CD4-positive, alpha-beta T cell treated with Interleukin-1 beta for 1 hour (primary cell): Measurements from ENCODE around the gene AKIP1.
"Not testable (repeated sequence)": the region's sequence is repeated elsewhere in the genome, so short reads cannot be mapped to it uniquely, and the experiment has no call there.

Source experiments
- DNase-seq, 2 donors: peaks; one replicate each; pipeline ENCODE4 v3.0.0-alpha.2; 2020 to 2022

The AKIP1 gene

DNA sequence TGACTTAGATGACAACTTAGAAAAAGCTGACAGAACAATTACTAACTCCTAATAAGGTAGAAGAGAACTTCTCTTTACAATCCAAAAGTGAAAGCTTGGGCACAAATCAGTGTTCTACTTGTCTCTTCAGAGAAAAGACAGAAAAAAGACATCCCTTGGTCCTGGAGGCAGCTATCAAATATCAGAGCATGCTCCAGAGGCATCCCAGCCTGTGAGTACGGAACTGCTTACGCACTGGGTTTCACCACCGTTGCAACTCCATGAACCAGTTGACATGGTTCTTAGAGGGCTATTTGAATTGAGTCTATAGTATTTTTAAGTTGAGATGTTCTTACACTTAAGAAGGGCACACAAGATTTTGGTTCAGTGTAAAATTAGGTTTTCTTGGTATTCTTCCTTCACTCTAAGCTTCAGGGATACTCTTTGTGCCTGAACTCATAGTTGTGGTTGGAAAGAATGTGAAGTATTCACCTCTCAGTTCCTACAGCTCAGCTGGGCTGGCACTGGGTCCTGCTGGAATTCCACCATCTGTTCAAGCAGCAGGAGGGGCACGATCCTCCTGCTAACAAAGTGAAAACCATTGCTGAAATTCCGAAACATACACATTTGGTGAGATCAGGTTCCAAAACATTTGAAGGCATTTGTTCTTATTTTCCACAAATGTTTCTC is 6.3 kb downstream of the AKIP1 start:
- DNase-seq, result no peak

DNA sequence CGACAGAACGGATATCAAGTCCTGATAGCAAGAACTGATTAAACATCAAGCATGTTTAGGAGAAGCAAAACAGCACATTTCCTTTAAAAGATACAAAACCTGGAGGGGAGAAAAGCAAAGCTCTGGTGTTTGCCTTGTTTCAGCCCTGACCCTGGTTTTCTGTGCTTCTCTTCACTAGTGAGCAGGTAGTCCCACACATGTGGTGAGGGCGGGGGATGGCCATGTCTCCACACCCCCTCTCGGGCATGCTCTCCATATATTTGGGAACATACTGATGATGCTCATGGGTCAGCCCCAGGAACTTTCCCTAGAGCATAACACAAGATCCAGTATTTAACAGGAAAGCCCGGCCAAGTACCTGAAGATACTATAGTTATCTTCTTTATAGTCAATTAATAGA is 11.7 kb downstream of the AKIP1 start:
- no peak for DNase-seq

GRCh38 chr11:8925711-8926110 is 14.7 kb downstream of the AKIP1 start:
- DNase-seq, result no peak

DNA sequence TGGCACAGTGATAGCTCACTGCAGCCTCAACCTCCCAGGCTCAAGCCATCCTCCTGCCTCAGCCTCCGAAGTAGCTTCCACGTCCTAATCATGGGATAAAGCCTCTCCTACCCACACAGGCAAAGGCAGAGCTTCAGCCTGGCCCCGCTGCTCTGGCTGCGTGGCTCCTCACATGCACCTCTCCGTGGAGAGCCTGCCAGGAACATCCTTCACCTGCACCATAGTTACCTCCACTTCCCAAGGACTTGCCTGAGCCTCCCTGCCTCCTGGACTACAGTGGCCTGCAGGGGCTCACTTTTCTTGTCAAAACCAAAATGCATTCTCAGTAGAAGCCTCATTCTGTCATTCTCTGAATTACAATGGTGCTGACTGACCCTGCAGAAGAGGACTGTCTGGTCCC is 15.2 kb downstream of the AKIP1 start:
- DNase-seq, result no peak

DNA sequence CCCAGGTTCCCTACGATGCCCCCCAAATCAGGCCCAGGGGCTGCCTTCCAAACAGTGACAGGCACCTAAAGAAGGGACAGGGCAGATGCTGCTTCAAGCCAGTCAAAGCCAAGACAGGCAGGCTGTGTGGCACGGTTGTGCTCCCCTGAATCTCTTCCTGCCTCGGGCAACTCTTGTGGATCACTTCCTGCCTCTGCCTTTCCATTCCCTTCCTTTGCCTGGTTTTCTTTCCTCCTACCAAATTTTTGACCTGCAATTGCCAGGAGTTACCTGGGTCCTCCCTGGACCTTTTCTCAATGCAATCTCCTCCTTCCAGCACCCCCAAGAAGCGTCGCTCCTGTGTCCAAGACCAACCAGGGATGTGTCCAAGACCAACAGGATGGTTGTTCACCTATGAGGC is 16.2 kb downstream of the AKIP1 start:
- DNase-seq, result no peak

- DNase-seq, result no peak
Measured at GRCh38 chr11:8928205-8928604, 17.2 kb downstream of the AKIP1 start.

DNA sequence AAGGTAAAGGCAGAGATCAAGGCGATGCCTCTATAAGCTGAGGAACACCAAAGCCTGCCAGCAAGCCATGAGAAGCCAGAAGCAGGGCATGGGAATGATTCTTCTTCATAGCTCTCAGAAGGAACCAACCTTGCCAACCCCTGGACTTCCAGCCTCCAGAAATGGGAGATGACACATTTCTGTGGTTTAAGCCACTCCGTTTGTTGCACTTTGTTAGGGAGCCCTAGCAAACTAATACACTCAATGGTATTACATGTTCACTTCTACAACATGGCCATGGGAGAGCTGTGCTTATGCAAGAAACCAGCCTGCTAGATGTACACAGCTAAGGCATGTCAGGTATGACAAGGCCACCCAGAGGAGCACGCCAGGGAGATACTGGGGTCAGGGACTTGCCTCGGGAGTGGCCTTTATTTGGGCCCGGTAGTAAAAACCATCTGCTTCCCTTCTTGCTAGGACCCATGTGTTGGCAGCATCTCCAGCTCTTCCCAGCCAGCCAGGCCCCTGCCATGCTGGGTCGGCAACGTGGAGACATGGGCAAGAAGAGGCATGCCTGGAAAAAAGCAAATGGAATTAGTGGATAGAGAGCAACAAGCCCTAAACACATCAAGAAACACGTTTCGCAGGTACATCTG is 18.1 kb downstream of the AKIP1 start:
- DNase-seq, result no peak

DNA sequence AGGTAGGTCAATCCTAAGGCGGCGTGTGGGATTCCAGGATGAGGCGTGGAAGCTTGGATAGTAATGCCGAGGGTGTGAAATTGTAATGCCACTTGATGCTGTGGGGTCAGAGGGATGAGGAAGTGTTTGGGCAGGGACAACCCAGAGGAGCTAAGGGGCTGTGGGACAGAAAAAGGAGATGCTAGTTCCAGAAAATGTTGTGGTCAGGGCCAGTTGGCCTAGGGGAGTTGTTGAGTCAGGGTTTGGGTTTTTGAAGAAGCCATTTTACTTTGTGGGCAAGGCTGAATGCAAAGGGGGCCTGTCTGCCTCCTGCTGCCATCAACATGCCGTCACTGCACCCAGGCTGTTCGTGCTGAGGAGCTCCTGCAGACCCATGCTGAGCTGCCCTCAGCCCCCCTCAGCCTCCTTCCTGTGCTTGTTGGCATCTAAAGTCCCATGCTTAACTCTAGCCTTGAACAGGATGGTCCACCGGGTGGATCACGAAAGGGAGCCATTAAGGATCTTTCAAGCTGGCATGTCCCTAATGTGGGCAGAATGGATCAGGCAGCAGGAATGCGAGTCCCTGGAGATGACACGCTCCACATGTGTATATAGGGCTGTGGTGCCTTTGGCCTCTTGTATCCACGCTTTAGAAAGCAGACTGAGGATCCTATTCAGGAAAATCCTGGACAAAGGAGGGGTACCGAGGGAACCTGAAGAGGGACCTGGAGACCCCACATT is 19.6 kb downstream of the AKIP1 start:
- no peak for DNase-seq

DNA sequence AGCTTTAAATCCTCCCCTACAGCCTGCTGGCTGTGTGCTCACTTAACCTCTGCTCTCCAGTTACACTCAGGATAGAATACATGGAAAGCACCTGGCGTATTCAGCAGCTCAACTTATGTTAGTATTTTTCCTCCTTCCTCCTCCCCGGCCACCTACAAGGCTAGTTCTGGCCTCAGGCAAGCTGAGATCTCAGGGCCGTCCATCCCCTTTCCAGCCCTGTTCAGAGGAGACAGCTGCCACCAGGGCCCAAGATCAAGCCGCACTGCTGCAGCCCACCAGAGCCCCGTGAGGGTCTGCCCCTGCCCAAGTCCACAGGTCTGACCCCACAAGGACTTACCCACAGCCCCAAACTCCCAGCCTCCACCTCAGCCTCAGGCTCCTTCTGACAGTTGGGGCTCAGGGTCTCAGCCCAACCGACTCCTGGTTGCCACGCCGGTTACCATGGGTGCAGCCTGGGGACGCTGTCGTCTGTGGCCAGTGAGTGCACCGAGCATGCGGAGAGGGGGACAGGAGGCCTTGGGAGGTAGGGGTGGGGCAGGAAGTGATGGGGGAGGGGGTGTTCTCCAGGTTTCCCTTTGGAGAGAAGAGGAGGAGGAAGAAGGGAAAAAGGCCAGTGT is 21.7 kb downstream of the AKIP1 start, which contains the start of gene C11orf16:
C11orf16 (minus strand) TSS at position 384 of the 617 bp plus-strand sequence. CDS start 639 bp downstream, outside the sequence.
- DNase-seq, result no peak

- DNase-seq, result no peak
Measured at GRCh38 chr11:8933931-8934330, 22.9 kb downstream of the AKIP1 start.

GRCh38 chr11:8934742-8935488 is 23.9 kb downstream of the AKIP1 start:
- no peak for DNase-seq

DNA sequence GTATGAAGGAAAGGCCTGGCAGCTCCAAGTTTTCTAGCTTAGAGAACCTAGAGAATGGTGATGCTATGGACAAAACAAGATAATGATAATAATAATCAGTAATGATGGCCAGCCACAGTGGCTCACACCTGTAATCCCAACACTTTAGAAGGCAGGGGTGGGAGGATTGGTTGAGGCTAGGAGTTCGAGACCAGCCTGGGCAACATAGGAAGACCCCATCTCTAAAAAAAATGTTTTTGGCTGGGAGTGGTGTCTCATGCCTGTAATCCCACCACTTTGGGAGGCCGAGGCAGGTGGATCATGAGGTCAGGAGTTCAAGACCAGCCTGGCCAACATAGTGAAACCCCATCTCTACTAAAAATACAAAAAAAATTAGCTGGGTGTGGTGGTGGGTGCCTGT is 24.8 kb downstream of the AKIP1 start:
- DNase-seq, result not testable (repeated sequence)

GRCh38 chr11:8937159-8937558 is 26.2 kb downstream of the AKIP1 start:
- DNase-seq, result no peak

GRCh38 chr11:8937659-8938058 is 26.7 kb downstream of the AKIP1 start:
- no peak for DNase-seq

DNA sequence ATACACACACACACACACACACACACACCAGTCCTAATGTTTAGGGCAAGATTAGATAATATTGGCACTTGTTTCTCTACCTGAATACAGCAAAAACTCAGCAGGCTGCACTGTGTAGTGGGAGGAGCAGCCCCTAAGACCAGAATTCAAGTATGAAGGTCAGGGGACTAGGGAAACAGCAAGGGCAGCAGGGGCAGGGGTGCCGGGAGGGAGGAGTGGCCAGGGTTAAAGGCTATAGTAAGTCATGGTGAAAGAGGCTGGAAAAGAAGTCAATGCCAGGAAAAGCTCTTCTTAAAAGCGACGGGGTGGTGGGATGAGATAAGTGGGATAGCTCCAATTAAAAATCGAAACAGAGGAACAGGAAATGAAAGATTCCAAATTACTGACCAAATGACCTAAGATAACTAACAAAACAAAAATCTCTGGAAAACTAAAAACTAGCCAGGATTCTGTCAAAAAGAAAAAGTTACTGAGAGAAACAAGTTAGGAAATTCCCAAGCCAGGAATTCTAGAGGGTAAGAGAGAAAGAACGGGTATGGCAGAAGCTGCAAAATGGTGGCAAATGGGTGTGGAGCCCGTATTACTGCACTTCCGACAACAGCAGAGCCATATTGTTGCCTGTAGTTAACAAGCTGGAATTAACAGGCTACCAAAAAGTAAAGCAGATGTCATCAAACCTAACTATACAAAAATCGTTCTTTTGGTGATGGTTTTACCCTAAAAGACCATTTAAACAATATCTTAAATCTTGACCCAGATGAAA is 30.5 kb downstream of the AKIP1 start:
- DNase-seq, result no peak

DNA sequence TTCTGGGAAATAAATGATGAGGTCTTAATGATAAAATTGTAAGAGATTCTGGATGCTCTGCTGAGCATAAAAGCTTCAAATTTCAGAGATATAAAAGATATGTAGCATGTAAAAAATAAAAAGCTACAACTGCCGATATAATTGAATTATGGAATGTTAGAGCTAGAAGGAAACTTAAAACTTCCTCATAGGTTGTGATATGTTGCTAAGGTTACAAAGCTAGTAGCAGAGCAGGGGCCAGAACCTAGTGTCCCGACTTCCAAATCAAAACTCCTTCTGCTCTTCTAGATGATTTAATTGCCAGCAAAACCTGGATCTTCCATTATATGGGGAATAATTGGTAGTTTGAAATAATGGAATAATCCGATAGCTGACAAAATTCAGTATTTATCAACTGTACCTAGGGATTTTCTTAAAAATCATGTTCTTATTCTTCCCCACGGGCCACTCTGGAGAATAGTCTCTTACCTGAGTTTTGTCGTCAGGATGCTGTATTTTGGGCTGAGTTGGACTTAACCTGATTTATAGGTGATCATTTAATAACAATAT is 31.6 kb downstream of the AKIP1 start, which contains the start of gene ASCL3:
ASCL3 (minus strand) TSS at position 499 of the 549 bp plus-strand sequence. CDS start 4,855 bp downstream, outside the sequence.
- no peak for DNase-seq

DNA sequence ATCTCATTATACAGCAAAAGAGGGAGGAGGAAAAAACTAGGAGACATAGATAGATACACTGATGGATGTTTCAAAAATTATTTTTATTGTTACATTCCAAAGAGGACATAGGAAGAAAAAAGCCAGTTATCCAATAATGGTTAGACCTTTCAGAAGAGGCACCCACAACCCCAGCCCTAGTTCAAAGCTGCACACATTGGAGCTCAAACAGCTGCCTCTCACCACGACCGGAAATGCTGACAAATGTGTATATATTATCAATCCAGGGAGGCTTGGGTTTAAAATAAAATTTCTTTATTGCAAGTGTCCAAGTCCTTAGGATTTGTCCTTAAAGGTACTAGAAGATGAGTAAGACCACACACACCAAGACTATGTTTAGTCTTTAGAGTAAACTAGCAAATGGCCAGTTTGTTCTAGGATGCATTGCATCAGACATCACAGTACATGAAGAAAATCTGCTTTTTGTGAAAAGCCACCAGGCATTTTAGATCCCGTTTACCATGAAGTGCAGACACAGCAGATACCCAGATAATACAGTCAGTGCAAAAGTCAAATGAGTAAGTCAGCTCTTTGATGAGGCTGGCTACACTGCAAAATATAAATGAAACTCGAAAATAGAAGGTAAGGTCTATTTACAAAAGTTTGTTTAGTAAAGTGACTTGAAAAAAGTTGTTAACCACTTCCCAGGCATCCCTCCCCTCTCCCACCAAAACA is 36.4 kb downstream of the AKIP1 start:
- no peak for DNase-seq

GRCh38 chr11:8948886-8949285 is 37.9 kb downstream of the AKIP1 start:
- no peak for DNase-seq

- no peak for DNase-seq
Measured at GRCh38 chr11:8956860-8957259, 45.9 kb downstream of the AKIP1 start.

DNA sequence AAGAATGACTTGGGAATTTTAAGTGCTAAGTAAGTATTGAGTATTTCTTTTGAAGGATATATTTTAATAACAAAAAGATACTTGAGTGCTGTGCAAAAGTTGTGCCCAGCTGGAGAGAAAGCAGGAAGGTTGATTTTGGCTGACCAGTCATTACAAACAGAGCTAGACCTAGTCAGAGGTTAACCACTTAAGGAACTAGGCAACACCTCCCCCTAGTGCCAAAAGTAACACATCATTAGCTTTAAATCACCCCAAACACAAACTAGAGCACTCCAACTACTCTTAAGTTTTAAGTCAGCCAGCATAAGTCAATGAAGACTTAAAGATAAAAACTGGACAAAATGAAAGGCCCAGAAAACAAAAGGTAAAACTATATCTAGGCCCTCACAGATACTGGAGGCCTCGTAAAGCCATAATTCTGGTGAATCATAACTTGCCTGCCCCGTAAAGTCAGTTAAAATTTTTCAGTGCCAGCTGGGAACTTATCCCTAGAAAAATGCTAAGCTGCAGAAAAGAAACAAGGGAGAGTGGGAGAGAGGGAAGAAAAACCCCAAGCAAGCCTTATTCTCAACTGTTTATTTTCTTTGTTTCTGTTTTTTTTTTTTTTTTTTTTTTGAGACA is 48.7 kb downstream of the AKIP1 start:
- DNase-seq, result peak; percentile 14 to 57
